H1 (cell line): Measurements from ENCODE around the gene PHLPP1. TPM values are rescaled to one million over a fixed set of nuclear protein-coding genes. Genes with fewer than 3 reads are reported as not detected.

Source experiments
- ASH2L ChIP-seq: fragments of 200-600, 300-600 bp; sonication (generic); IDR thresholded peaks from one replicate; pipeline ENCODE4 v1.7.1; 2017; ENCODE audit warnings: low read length
- FOSL1 ChIP-seq: IDR thresholded peaks from 2 replicates; pipeline ENCODE4 v1.6.1; 2011; ENCODE audit warnings: mild to moderate bottlenecking, low read depth, low read length, moderate library complexity; ENCODE audit not compliant: insufficient read depth
- JUN ChIP-seq: IDR thresholded peaks from 2 replicates; pipeline ENCODE4 v1.6.1; 2011; ENCODE audit warnings: low read depth, mild to moderate bottlenecking, improper control_type of control experiment, low read length
- KDM5A ChIP-seq: fragments of 200-600 bp; IDR thresholded peaks from 2 replicates; pipeline ENCODE4 v1.7.1; 2012; ENCODE audit warnings: mild to moderate bottlenecking, low read length, inconsistent platforms, mixed read lengths
- MAFK ChIP-seq: IDR thresholded peaks from 2 replicates; pipeline ENCODE4 v1.6.1; 2012; ENCODE audit warnings: low read depth, mild to moderate bottlenecking, improper control_type of control experiment, low read length
- PHF8 ChIP-seq: fragments of 200-600 bp; sonication (generic); conservative IDR thresholded peaks from 2 replicates; pipeline ENCODE4 v1.7.1; 2012; ENCODE audit warnings: low read depth, mild to moderate bottlenecking, inconsistent platforms, low read length, moderate library complexity
- POLR2A ChIP-seq, 2 experiments: IDR thresholded peaks; 1 replicate in 1 of 2; 2 replicates in 1 of 2; pipeline ENCODE4 v1.6.1; 2011; ENCODE audit warnings: low read depth in 2 of 2, low read length in 2 of 2, mild to moderate bottlenecking in 2 of 2; ENCODE audit errors: control extremely low read depth in 1 of 2
- SRF ChIP-seq: IDR thresholded peaks from 2 replicates; pipeline ENCODE4 v1.6.1; 2011; ENCODE audit warnings: mild to moderate bottlenecking, low read depth, low read length, moderate library complexity
- TAF1 ChIP-seq: IDR thresholded peaks from 2 replicates; pipeline ENCODE4 v1.6.1; 2011; ENCODE audit warnings: mild to moderate bottlenecking, low read depth, low read length
- TAF7 ChIP-seq: optimal IDR thresholded peaks from 2 replicates; pipeline ENCODE3; 2011; ENCODE audit warnings: low read depth, mild to moderate bottlenecking, inconsistent platforms, low read length, moderate library complexity, borderline replicate concordance
- TCF12 ChIP-seq: IDR thresholded peaks from 2 replicates; pipeline ENCODE4 v1.6.1; 2011; ENCODE audit warnings: low read depth, mild to moderate bottlenecking, low read length
- polyA plus RNA-seq, 7 experiments: library from polyadenylated mRNA; depleted of rRNA in 3 of 7; stranded (reverse) in 5 of 7; unstranded in 2 of 7; fragments of >200 nt in 5 of 7; fragments of 200-250 nt in 2 of 7; gene quantifications; 1 replicate in 5 of 7; 2 replicates in 1 of 7; 4 replicates in 1 of 7; pipeline versions ENCODE4 v1.2.1 to v1.2.3, GENCODE V29; 2011 to 2013; ENCODE audit warnings: missing spikeins in 2 of 7, mixed read lengths in 2 of 7
- total RNA-seq: library from RNA; stranded (reverse); fragmentation: NEBNext Ultra II Directional; extraction: Animal tissue kit (Norgen Biotek cat#: 25700); gene quantifications from 2 replicates; pipeline ENCODE4 v1.2.1, GENCODE V29; 2021
- TF ChIP-seq, protein P1 (sequence below): fragments of 300-600 bp; sonication (generic); IDR thresholded peaks from 2 replicates; pipeline ENCODE4 v1.7.1; 2012; ENCODE audit warnings: low read length, moderate library complexity, mild to moderate bottlenecking, inconsistent platforms; ENCODE audit not compliant: insufficient replicate concordance
- TF ChIP-seq, protein P2 (sequence below): IDR thresholded peaks from 2 replicates; pipeline ENCODE4 v1.6.1; 2012; ENCODE audit warnings: inconsistent platforms

Gene PHLPP1
- total and polyA plus RNA-seq, 2 of the 8 experiments (the other 6 are each of a cell fraction or from before 2014, with no cell fraction given) = 28.0 to 66.3 TPM

DNA sequence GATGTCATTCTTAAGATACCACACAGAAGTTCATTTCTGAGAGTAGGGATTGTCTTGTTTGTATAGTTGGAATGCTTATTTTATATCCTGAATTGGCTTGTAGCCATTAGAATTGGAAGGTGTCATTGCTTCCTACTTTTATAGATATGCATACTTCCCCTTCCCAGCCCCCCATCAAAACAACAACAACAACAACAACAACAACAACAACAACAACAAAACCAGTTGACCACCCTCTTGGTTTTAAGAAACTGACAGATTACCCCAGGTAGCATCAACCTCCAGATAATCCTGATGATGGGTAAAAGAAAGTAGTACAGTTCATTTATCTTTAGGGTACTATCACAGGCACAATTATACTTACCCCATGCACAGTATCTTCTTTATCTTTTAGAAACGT, 20.0 kb downstream of the PHLPP1 start (continued):
- TF ChIP-seq, protein P1, sequence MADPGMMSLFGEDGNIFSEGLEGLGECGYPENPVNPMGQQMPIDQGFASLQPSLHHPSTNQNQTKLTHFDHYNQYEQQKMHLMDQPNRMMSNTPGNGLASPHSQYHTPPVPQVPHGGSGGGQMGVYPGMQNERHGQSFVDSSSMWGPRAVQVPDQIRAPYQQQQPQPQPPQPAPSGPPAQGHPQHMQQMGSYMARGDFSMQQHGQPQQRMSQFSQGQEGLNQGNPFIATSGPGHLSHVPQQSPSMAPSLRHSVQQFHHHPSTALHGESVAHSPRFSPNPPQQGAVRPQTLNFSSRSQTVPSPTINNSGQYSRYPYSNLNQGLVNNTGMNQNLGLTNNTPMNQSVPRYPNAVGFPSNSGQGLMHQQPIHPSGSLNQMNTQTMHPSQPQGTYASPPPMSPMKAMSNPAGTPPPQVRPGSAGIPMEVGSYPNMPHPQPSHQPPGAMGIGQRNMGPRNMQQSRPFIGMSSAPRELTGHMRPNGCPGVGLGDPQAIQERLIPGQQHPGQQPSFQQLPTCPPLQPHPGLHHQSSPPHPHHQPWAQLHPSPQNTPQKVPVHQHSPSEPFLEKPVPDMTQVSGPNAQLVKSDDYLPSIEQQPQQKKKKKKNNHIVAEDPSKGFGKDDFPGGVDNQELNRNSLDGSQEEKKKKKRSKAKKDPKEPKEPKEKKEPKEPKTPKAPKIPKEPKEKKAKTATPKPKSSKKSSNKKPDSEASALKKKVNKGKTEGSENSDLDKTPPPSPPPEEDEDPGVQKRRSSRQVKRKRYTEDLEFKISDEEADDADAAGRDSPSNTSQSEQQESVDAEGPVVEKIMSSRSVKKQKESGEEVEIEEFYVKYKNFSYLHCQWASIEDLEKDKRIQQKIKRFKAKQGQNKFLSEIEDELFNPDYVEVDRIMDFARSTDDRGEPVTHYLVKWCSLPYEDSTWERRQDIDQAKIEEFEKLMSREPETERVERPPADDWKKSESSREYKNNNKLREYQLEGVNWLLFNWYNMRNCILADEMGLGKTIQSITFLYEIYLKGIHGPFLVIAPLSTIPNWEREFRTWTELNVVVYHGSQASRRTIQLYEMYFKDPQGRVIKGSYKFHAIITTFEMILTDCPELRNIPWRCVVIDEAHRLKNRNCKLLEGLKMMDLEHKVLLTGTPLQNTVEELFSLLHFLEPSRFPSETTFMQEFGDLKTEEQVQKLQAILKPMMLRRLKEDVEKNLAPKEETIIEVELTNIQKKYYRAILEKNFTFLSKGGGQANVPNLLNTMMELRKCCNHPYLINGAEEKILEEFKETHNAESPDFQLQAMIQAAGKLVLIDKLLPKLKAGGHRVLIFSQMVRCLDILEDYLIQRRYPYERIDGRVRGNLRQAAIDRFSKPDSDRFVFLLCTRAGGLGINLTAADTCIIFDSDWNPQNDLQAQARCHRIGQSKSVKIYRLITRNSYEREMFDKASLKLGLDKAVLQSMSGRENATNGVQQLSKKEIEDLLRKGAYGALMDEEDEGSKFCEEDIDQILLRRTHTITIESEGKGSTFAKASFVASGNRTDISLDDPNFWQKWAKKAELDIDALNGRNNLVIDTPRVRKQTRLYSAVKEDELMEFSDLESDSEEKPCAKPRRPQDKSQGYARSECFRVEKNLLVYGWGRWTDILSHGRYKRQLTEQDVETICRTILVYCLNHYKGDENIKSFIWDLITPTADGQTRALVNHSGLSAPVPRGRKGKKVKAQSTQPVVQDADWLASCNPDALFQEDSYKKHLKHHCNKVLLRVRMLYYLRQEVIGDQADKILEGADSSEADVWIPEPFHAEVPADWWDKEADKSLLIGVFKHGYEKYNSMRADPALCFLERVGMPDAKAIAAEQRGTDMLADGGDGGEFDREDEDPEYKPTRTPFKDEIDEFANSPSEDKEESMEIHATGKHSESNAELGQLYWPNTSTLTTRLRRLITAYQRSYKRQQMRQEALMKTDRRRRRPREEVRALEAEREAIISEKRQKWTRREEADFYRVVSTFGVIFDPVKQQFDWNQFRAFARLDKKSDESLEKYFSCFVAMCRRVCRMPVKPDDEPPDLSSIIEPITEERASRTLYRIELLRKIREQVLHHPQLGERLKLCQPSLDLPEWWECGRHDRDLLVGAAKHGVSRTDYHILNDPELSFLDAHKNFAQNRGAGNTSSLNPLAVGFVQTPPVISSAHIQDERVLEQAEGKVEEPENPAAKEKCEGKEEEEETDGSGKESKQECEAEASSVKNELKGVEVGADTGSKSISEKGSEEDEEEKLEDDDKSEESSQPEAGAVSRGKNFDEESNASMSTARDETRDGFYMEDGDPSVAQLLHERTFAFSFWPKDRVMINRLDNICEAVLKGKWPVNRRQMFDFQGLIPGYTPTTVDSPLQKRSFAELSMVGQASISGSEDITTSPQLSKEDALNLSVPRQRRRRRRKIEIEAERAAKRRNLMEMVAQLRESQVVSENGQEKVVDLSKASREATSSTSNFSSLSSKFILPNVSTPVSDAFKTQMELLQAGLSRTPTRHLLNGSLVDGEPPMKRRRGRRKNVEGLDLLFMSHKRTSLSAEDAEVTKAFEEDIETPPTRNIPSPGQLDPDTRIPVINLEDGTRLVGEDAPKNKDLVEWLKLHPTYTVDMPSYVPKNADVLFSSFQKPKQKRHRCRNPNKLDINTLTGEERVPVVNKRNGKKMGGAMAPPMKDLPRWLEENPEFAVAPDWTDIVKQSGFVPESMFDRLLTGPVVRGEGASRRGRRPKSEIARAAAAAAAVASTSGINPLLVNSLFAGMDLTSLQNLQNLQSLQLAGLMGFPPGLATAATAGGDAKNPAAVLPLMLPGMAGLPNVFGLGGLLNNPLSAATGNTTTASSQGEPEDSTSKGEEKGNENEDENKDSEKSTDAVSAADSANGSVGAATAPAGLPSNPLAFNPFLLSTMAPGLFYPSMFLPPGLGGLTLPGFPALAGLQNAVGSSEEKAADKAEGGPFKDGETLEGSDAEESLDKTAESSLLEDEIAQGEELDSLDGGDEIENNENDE = no peak
- TF ChIP-seq TCF12 (no peak), PHF8 (no peak), TAF1 (no peak), JUN (no peak), SRF (no peak), POLR2A (IDR thresholded peaks at IDR 0.05; ENCODE audit: control extremely low read depth in 1 of 2, low read depth in 2 of 2, low read length in 2 of 2) (no peak), KDM5A (no peak), MAFK (no peak), FOSL1 (no peak), TAF7 (no peak), ASH2L (no peak)
- TF ChIP-seq, protein P2, sequence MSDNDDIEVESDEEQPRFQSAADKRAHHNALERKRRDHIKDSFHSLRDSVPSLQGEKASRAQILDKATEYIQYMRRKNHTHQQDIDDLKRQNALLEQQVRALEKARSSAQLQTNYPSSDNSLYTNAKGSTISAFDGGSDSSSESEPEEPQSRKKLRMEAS = no peak
